Transverse colon (tissue), 4 donors: ENCODE data around the gene CD300E. TPM values are rescaled to one million over a fixed set of nuclear protein-coding genes. Genes with fewer than 3 reads are reported as not detected.

Experiments used
- DNase-seq: peaks from one replicate; pipeline ENCODE4 v3.0.0-alpha.2; 2019
- H3K27ac ChIP-seq, 4 donors: fragments of 200-600 bp; sonication (generic); 2 replicates each; pipeline ENCODE4 v1.5.1; 2016 to 2018; ENCODE audit warnings: inconsistent platforms in 4 of 4
- H3K27me3 ChIP-seq: fragments of 200-600 bp; sonication (generic); 2 replicates; pipeline ENCODE4 v1.5.1; 2017; ENCODE audit warnings: inconsistent platforms
- H3K36me3 ChIP-seq, 4 donors: fragments of 200-600 bp; sonication (generic); 2 replicates each; pipeline ENCODE4 v1.5.1; 2017 to 2019; ENCODE audit warnings: inconsistent platforms in 4 of 4
- H3K4me1 ChIP-seq, 4 donors: fragments of 200-600 bp; sonication (generic); 2 replicates each; pipeline ENCODE4 v1.5.1; 2017 to 2020; ENCODE audit warnings: inconsistent platforms in 4 of 4
- H3K4me3 ChIP-seq, 4 donors: fragments of 200-600 bp; sonication (generic); 1 replicate in 1 of 4; 2 replicates in 3 of 4; pipeline versions ENCODE4 v1.5.1 to v1.6.1; 2017 to 2019; ENCODE audit warnings: inconsistent platforms in 4 of 4
- H3K9me3 ChIP-seq, 2 donors: fragments of 200-600 bp; sonication (generic); 2 replicates each; pipeline ENCODE4 v1.5.1; 2017 to 2019; ENCODE audit warnings: inconsistent platforms in 2 of 2
- CTCF ChIP-seq, 5 experiments: fragments of 200-600 bp in 3 of 5; fragments of 450-650 bp in 2 of 5; sonication (generic) in 3 of 5; IDR thresholded peaks; 1 replicate in 2 of 5; 2 replicates in 3 of 5; pipeline ENCODE4 v1.5.1; 2016 to 2017; ENCODE audit warnings: antibody characterized with exemption in 5 of 5, inconsistent platforms in 3 of 5, mild to moderate bottlenecking in 2 of 5, moderate library complexity in 1 of 5
- EP300 ChIP-seq: sonication (generic); formaldehyde crosslinking; IDR thresholded peaks from one replicate; pipeline ENCODE4 v1.6.1; 2017; ENCODE audit warnings: antibody characterized with exemption, low read depth
- POLR2A ChIP-seq: fragments of 450-650 bp; IDR thresholded peaks from one replicate; pipeline ENCODE4 v1.6.1; 2016; ENCODE audit warnings: antibody characterized with exemption, mild to moderate bottlenecking, moderate library complexity
- POLR2AphosphoS5 ChIP-seq, 3 donors: sonication (generic); formaldehyde crosslinking; IDR thresholded peaks; one replicate each; pipeline ENCODE4 v1.6.1; 2016; ENCODE audit warnings: antibody characterized with exemption in 3 of 3
- WGBS, 2 donors: methylation state at CpG; one replicate each; pipeline ENCODE4 v1.1.5; 2018; ENCODE audit warnings: low coverage in 1 of 2; 5-methylcytosine and 5-hydroxymethylcytosine counted together
- in situ Hi-C, 4 donors: fragments of 200-750 bp; cut with MboI; loops; one replicate each; pipeline versions ENCODE4 v1.15.0 to v1.15.1; 2017; ENCODE audit warnings: low sequenced_read_pairs in 3 of 4, low pct_ligation_motif_present in 1 of 4, low pct_unique_long_range_greater_than_20kb in 1 of 4
- intact Hi-C: fragments of 100-400 bp; cut with DNase I; formaldehyde crosslinking; loops from one replicate; pipeline ENCODE4 v1.15.1; 2023; ENCODE audit warnings: low total_unique reads
- total RNA-seq, 4 donors: library from RNA; depleted of rRNA; stranded (reverse); fragments of >200 nt; gene quantifications; one replicate each; pipeline ENCODE4 v1.1.0, GENCODE V29; 2016

The CD300E gene
- total RNA-seq, 4 donors from 2014 or later: 0.14 to 0.32 TPM; not detected in 2

DNA sequence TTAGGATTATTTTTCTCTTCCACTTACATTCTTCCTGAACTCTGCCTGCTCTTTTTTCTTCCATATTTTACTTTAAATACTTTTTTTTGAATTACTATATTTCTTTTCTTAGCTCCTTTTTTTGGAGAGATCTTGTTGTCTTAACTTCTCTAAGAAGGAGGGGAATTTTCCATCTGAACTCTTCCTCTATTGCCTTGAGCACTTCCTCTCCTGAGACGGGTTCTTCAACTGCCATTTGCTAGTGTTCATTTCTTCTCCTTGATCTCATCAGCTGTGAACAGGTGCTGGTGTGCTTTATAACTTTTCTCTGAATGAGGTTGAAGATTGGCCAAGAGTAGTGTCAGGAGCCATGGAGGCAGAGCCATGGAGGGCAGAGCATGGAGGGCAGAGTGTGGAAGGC is 16.3 kb downstream of the CD300E start:
- Histone ChIP-seq H3K36me3 (no peaks in the 10 kb centered on the region), H3K27me3 (peaks cover 6% of the 10 kb centered on the region), H3K27ac (no peak overlapping the region), H3K9me3 (no peaks in the 10 kb centered on the region), H3K4me1 (peaks cover 0 to 5% (median 0%) of the 10 kb centered on the region in 4 donors), H3K4me3 (no peak overlapping the region)
- in situ Hi-C loops (no loop called here), intact Hi-C loops (no loop called here)
- TF ChIP-seq POLR2AphosphoS5 (IDR thresholded peaks at IDR 0.05) (no peak), POLR2A (no peak), EP300 (no peak), CTCF (IDR thresholded peaks at IDR 0.05) (no peak)
- 32 to 89% methylated on average over 1 of the region's 1 CpG for WGBS, 2 donors
- no peak for DNase-seq

GRCh38 chr17:74606050-74606449 is 17.5 kb downstream of the CD300E start:
- DNase-seq: no peak
- H3K9me3 ChIP-seq: no peaks in the 10 kb centered on the region
- no peak overlapping the region for H3K4me3 ChIP-seq
- WGBS, 2 donors: 60 to 91% methylated on average over 1 to 8 of the region's 8 CpGs
- peaks cover 6% of the 10 kb centered on the region for H3K27me3 ChIP-seq
- no peaks in the 10 kb centered on the region for H3K36me3 ChIP-seq
- peaks cover 0 to 5% (median 0%) of the 10 kb centered on the region in 4 donors for H3K4me1 ChIP-seq
- intact Hi-C loops (no loop called here), in situ Hi-C loops (no loop called here)
- TF ChIP-seq EP300: no peak
- no peak for TF ChIP-seq CTCF (IDR thresholded peaks at IDR 0.05)
- no peak for TF ChIP-seq POLR2AphosphoS5 (IDR thresholded peaks at IDR 0.05)
- TF ChIP-seq POLR2A: no peak
- H3K27ac ChIP-seq: peak overlapping the region in 1 of 4 donors; percentile 76

DNA sequence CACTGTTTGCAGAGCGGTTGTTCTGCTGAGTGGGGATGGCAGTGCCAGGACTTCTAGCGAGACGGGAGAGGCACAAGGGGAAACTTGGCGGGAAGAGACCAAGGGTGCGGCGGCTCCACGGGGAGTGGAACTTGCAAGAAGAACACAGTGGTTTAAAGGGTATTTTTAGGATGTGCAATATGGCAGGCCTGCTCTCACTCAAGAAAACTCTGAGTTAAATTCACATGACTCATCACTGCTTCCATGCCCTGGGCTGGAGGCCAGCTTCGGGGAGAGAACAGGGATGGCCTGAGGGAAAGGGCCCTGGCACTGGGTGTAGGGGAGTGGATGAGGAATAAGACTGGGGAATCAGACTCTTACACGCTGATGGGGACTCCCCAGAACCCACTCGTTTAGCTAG is 18.2 kb downstream of the CD300E start:
- H3K27ac ChIP-seq: peak overlapping the region in 3 of 4 donors; percentile 31 to 76 (median 58)
- H3K9me3 ChIP-seq: no peaks in the 10 kb centered on the region
- TF ChIP-seq POLR2AphosphoS5 (IDR thresholded peaks at IDR 0.05) (peak in 1 of 3 donors; percentile 71), EP300 (no peak)
- intact Hi-C loops (no loop called here), in situ Hi-C loops (no loop called here)
- peak; percentile 46 for DNase-seq
- no peaks in the 10 kb centered on the region for H3K36me3 ChIP-seq
- 20 to 38% methylated on average over 1 to 10 of the region's 10 CpGs for WGBS, 2 donors
- H3K27me3 ChIP-seq: peaks cover 6% of the 10 kb centered on the region
- H3K4me1 ChIP-seq: peaks cover 0 to 5% (median 0%) of the 10 kb centered on the region in 4 donors
- H3K4me3 ChIP-seq: no peak overlapping the region

- intact Hi-C loops (no loop called here), in situ Hi-C loops (no loop called here)
- H3K36me3 ChIP-seq: no peaks in the 10 kb centered on the region
- peaks cover 0 to 5% (median 0%) of the 10 kb centered on the region in 4 donors for H3K4me1 ChIP-seq
- DNase-seq: no peak
- peaks cover under 1% of the 10 kb centered on the region for H3K27me3 ChIP-seq
- peak overlapping the region; percentile 27 to 76 (median 44) for H3K27ac ChIP-seq
- H3K9me3 ChIP-seq: no peaks in the 10 kb centered on the region
- H3K4me3 ChIP-seq: no peak overlapping the region
- TF ChIP-seq EP300 (no peak), CTCF (IDR thresholded peaks at IDR 0.05) (no peak), POLR2A (no peak), POLR2AphosphoS5 (IDR thresholded peaks at IDR 0.05) (no peak)
- 52 to 53% methylated on average over 5 to 10 of the region's 10 CpGs for WGBS, 2 donors
Measured at GRCh38 chr17:74604761-74605160, 18.8 kb downstream of the CD300E start.

DNA sequence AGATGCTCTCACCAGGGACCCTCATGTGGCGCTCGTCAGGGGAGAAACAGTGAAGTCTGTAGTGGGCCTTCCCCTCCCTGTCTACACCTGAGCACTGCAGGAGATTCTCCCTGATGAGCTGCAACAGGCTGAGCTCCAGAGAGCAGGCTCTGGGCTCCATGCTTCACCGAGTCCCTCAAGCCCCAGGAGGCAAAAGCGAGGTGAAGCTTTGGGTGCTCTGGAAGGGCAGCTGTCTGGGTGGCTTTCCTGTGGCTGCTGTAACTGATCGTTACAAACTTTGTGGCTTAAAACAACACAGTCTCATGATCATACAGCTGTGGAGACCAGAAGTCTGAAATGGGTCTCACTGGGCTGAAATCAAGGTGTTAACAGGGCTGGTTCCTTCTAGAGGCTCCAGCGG is 19.3 kb downstream of the CD300E start:
- DNase-seq: no peak
- Histone ChIP-seq H3K4me1 (peaks cover 0 to 5% (median 0%) of the 10 kb centered on the region in 4 donors), H3K4me3 (no peak overlapping the region), H3K27me3 (no peaks in the 10 kb centered on the region), H3K36me3 (no peaks in the 10 kb centered on the region), H3K27ac (peak overlapping the region in 1 of 4 donors; percentile 76), H3K9me3 (no peaks in the 10 kb centered on the region)
- 75% methylated on average over 2 to 6 of the region's 6 CpGs for WGBS, 2 donors
- in situ Hi-C loops: no loop called here
- no peak for TF ChIP-seq EP300
- TF ChIP-seq CTCF (IDR thresholded peaks at IDR 0.05): no peak
- TF ChIP-seq POLR2AphosphoS5 (IDR thresholded peaks at IDR 0.05): no peak
- no peak for TF ChIP-seq POLR2A
- intact Hi-C loops: no loop called here
